Neuronal stem cell (in vitro differentiated cells): Measurements from ENCODE around the gene DNAJB13.

Experiments used
- DNase-seq: peaks from one replicate; pipeline ENCODE4 v3.0.0-alpha.2; 2013; ENCODE audit warnings: low spot score
- H2AFZ ChIP-seq: one replicate; pipeline ENCODE4 v1.6.1; 2013; ENCODE audit warnings: mild to moderate bottlenecking, low read length, inconsistent platforms
- H2AK5ac ChIP-seq: 2 replicates; pipeline ENCODE4 v1.6.1; 2013; ENCODE audit warnings: low read depth, mild to moderate bottlenecking, inconsistent platforms, low read length, moderate library complexity, mixed read lengths
- H2BK120ac ChIP-seq: 2 replicates; pipeline ENCODE4 v1.6.1; 2013; ENCODE audit warnings: low read depth, mild to moderate bottlenecking, inconsistent platforms, low read length, moderate library complexity, mixed read lengths
- H2BK12ac ChIP-seq: one replicate; pipeline ENCODE4 v1.6.1; 2013; ENCODE audit warnings: low read length, inconsistent platforms
- H2BK15ac ChIP-seq: 2 replicates; pipeline ENCODE4 v1.6.1; 2013; ENCODE audit warnings: mild to moderate bottlenecking, low read length, inconsistent platforms, mixed read lengths
- H2BK5ac ChIP-seq: one replicate; pipeline ENCODE4 v1.6.1; 2013; ENCODE audit warnings: inconsistent platforms, mild to moderate bottlenecking, low read length, moderate library complexity
- H3K14ac ChIP-seq: one replicate; pipeline ENCODE4 v1.6.1; 2013; ENCODE audit warnings: low read length, inconsistent platforms
- H3K18ac ChIP-seq: 2 replicates; pipeline ENCODE4 v1.6.1; 2013; ENCODE audit warnings: low read length, inconsistent platforms
- H3K23ac ChIP-seq: 2 replicates; pipeline ENCODE4 v1.6.1; 2013; ENCODE audit warnings: low read depth, mild to moderate bottlenecking, mixed read lengths, low read length, inconsistent platforms; ENCODE audit not compliant: poor library complexity
- H3K27ac ChIP-seq: replicated peaks from 3 replicates; pipeline ENCODE4 v1.5.1; 2013; ENCODE audit warnings: low read length, inconsistent platforms
- H3K27me3 ChIP-seq, 3 experiments: 2 replicates each; pipeline ENCODE4 v1.6.1; 2013; ENCODE audit warnings: low read length in 3 of 3, mild to moderate bottlenecking in 2 of 3, inconsistent platforms in 1 of 3, low read depth in 1 of 3, mixed read lengths in 1 of 3, moderate library complexity in 1 of 3; ENCODE audit not compliant: control insufficient read depth in 3 of 3, insufficient read depth in 3 of 3
- H3K36me3 ChIP-seq, 2 donors: replicated peaks in 1 of 2; 2 replicates each; pipeline ENCODE4 v1.6.1; 2013; ENCODE audit warnings: low read length in 2 of 2; ENCODE audit not compliant: control insufficient read depth in 2 of 2, insufficient read depth in 2 of 2
- H3K4ac ChIP-seq: 2 replicates; pipeline ENCODE4 v1.6.1; 2013; ENCODE audit warnings: inconsistent platforms, mild to moderate bottlenecking, low read length, moderate library complexity
- H3K4me1 ChIP-seq, 2 donors: 1 replicate in 1 of 2; 2 replicates in 1 of 2; pipeline ENCODE4 v1.6.1; 2013; ENCODE audit warnings: low read length in 2 of 2, low read depth in 1 of 2; ENCODE audit not compliant: control insufficient read depth in 2 of 2, insufficient read depth in 1 of 2
- H3K4me2 ChIP-seq: one replicate; pipeline ENCODE4 v1.6.1; 2013; ENCODE audit warnings: mild to moderate bottlenecking, low read length, inconsistent platforms; ENCODE audit not compliant: insufficient read depth, poor library complexity, severe bottlenecking
- H3K4me3 ChIP-seq, 2 donors: 2 replicates each; pipeline ENCODE4 v1.5.1; 2013; ENCODE audit warnings: low read length in 2 of 2, mild to moderate bottlenecking in 2 of 2, inconsistent platforms in 1 of 2, moderate library complexity in 1 of 2
- H3K79me1 ChIP-seq: one replicate; pipeline ENCODE4 v1.6.1; 2013; ENCODE audit warnings: low read depth, mild to moderate bottlenecking, inconsistent platforms, low read length, moderate library complexity
- H3K9ac ChIP-seq: one replicate; pipeline ENCODE4 v1.6.1; 2013; ENCODE audit warnings: mild to moderate bottlenecking, low read depth, low read length, inconsistent platforms; ENCODE audit not compliant: poor library complexity
- H3K9me3 ChIP-seq, 2 donors: replicated peaks in 1 of 2; 2 replicates each; pipeline versions ENCODE3 to v1.6.1; 2013; ENCODE audit warnings: low read length in 2 of 2, mild to moderate bottlenecking in 2 of 2, inconsistent platforms in 1 of 2, low read depth in 1 of 2, mixed read lengths in 1 of 2, moderate library complexity in 1 of 2; ENCODE audit not compliant: control insufficient read depth in 2 of 2, insufficient read depth in 1 of 2
- H4K8ac ChIP-seq: one replicate; pipeline ENCODE4 v1.6.1; 2013; ENCODE audit warnings: low read depth, mild to moderate bottlenecking, inconsistent platforms, low read length, moderate library complexity
- H4K91ac ChIP-seq: one replicate; pipeline ENCODE4 v1.6.1; 2013; ENCODE audit warnings: low read length, low read depth, mild to moderate bottlenecking, inconsistent platforms; ENCODE audit not compliant: poor library complexity
- WGBS, 2 donors: extraction: QIAGEN DNeasy Blood & Tissue Kit; methylation state at CpG; one replicate each; pipeline ENCODE4 v1.1.7; 2013; ENCODE audit warnings: missing lambda C conversion rate in 2 of 2, mixed read lengths in 1 of 2; ENCODE audit not compliant: insufficient read length in 2 of 2, insufficient replicate concordance in 1 of 2; ENCODE audit errors: extremely low coverage in 2 of 2; 5-methylcytosine and 5-hydroxymethylcytosine counted together

Gene DNAJB13

GRCh38 chr11:73990730-73991129, 39.9 kb downstream of the DNAJB13 start:
- no peak overlapping the region for H3K18ac ChIP-seq
- H2BK5ac ChIP-seq, result no peak overlapping the region
- H3K79me1 ChIP-seq, result no peaks in the 10 kb centered on the region
- no peak overlapping the region for H2BK120ac ChIP-seq
- no CpG with 5 or more reads among the region's 2 CpGs for WGBS, 2 donors
- no peak overlapping the region for H2BK12ac ChIP-seq
- no peak overlapping the region for H3K23ac ChIP-seq
- H3K14ac ChIP-seq, result no peak overlapping the region
- no peak overlapping the region for H3K9ac ChIP-seq
- no peak for DNase-seq
- H3K4me2 ChIP-seq, result no peak overlapping the region
- no peak overlapping the region for H4K8ac ChIP-seq
- no peak overlapping the region for H3K4ac ChIP-seq
- no peaks in the 10 kb centered on the region for H3K4me1 ChIP-seq
- no peaks in the 10 kb centered on the region for H3K36me3 ChIP-seq
- no peak overlapping the region for H3K27ac ChIP-seq
- no peaks in the 10 kb centered on the region for H3K27me3 ChIP-seq
- no peak overlapping the region for H2AFZ ChIP-seq
- H4K91ac ChIP-seq, result no peak overlapping the region
- H3K4me3 ChIP-seq, result no peak overlapping the region
- H3K9me3 ChIP-seq, result no peaks in the 10 kb centered on the region
- no peak overlapping the region for H2AK5ac ChIP-seq
- no peak overlapping the region for H2BK15ac ChIP-seq

- H3K4me3 ChIP-seq, result no peak overlapping the region
Observed at GRCh38 chr11:73991471-73992006, 40.7 kb downstream of the DNAJB13 start.

GRCh38 chr11:73995247-73995646, 44.4 kb downstream of the DNAJB13 start:
- Histone ChIP-seq H2AK5ac (no peak overlapping the region), H3K36me3 (no peaks in the 10 kb centered on the region), H4K8ac (no peak overlapping the region), H2AFZ (no peak overlapping the region), H3K9ac (no peak overlapping the region), H2BK15ac (no peak overlapping the region), H3K4me2 (no peak overlapping the region), H2BK5ac (no peak overlapping the region), H3K4me1 (no peaks in the 10 kb centered on the region), H3K79me1 (no peaks in the 10 kb centered on the region), H2BK12ac (no peak overlapping the region), H3K4ac (no peak overlapping the region), H3K27me3 (no peaks in the 10 kb centered on the region), H3K27ac (no peak overlapping the region), H3K18ac (no peak overlapping the region), H3K9me3 (no peaks in the 10 kb centered on the region), H4K91ac (no peak overlapping the region), H3K14ac (no peak overlapping the region), H3K4me3 (no peak overlapping the region), H3K23ac (no peak overlapping the region), H2BK120ac (no peak overlapping the region)
- no CpG with 5 or more reads among the region's 2 CpGs for WGBS, 2 donors
- DNase-seq, result no peak

More at GRCh38 chr11:73991471-73992006, 40.7 kb downstream of the DNAJB13 start:
- Histone ChIP-seq H3K79me1 (no peaks in the 10 kb centered on the region), H3K27ac (no peak overlapping the region), H2AK5ac (no peak overlapping the region), H4K8ac (no peak overlapping the region), H2BK12ac (no peak overlapping the region), H2BK5ac (no peak overlapping the region), H2BK120ac (no peak overlapping the region), H3K4me2 (no peak overlapping the region), H3K9ac (no peak overlapping the region), H3K36me3 (no peaks in the 10 kb centered on the region), H3K4ac (no peak overlapping the region), H3K4me1 (no peaks in the 10 kb centered on the region), H4K91ac (no peak overlapping the region), H3K27me3 (no peaks in the 10 kb centered on the region), H3K14ac (no peak overlapping the region), H3K9me3 (no peaks in the 10 kb centered on the region), H2AFZ (no peak overlapping the region), H3K18ac (no peak overlapping the region), H3K23ac (no peak overlapping the region), H2BK15ac (no peak overlapping the region)
- DNase-seq, result no peak
- WGBS, 2 donors, result no CpG with 5 or more reads among the region's 6 CpGs

- no peak overlapping the region for H4K91ac ChIP-seq
- no CpG with 5 or more reads among the region's 2 CpGs for WGBS, 2 donors
- H3K18ac ChIP-seq, result no peak overlapping the region
- DNase-seq, result no peak
- H3K4ac ChIP-seq, result no peak overlapping the region
- H2BK5ac ChIP-seq, result no peak overlapping the region
- no peaks in the 10 kb centered on the region for H3K36me3 ChIP-seq
- H2BK12ac ChIP-seq, result no peak overlapping the region
- H2AFZ ChIP-seq, result no peak overlapping the region
- H2BK15ac ChIP-seq, result no peak overlapping the region
- no peaks in the 10 kb centered on the region for H3K4me1 ChIP-seq
- no peaks in the 10 kb centered on the region for H3K27me3 ChIP-seq
- H3K4me2 ChIP-seq, result no peak overlapping the region
- H3K79me1 ChIP-seq, result no peaks in the 10 kb centered on the region
- no peak overlapping the region for H3K14ac ChIP-seq
- H3K27ac ChIP-seq, result no peak overlapping the region
- H3K9me3 ChIP-seq, result no peaks in the 10 kb centered on the region
- H3K23ac ChIP-seq, result no peak overlapping the region
- H3K4me3 ChIP-seq, result no peak overlapping the region
- H2BK120ac ChIP-seq, result no peak overlapping the region
- H4K8ac ChIP-seq, result no peak overlapping the region
- H2AK5ac ChIP-seq, result no peak overlapping the region
- no peak overlapping the region for H3K9ac ChIP-seq
Observed at GRCh38 chr11:73995731-73996130, 44.9 kb downstream of the DNAJB13 start.
